GM13976 (cell line): Measurements from ENCODE around the gene EVI5L.

Experiments used
- DNase-seq: peaks from one replicate; pipeline ENCODE4 v3.0.0; 2012; ENCODE audit warnings: low spot score
- CTCF ChIP-seq: IDR thresholded peaks from 2 replicates; pipeline ENCODE4 v1.5.1; 2012; ENCODE audit warnings: borderline replicate concordance, mild to moderate bottlenecking; ENCODE audit not compliant: insufficient read depth; ENCODE audit errors: extremely low read depth, missing control alignments, control extremely low read depth
- in situ Hi-C: fragments of 300-500 bp; cut with MboI; formaldehyde crosslinking; loops from one replicate; pipeline ENCODE4 v1.12.0; 2022; ENCODE audit warnings: low sequenced_read_pairs, mixed read lengths, inconsistent platforms; ENCODE audit not compliant: unreplicated experiment

EVI5L gene

DNA sequence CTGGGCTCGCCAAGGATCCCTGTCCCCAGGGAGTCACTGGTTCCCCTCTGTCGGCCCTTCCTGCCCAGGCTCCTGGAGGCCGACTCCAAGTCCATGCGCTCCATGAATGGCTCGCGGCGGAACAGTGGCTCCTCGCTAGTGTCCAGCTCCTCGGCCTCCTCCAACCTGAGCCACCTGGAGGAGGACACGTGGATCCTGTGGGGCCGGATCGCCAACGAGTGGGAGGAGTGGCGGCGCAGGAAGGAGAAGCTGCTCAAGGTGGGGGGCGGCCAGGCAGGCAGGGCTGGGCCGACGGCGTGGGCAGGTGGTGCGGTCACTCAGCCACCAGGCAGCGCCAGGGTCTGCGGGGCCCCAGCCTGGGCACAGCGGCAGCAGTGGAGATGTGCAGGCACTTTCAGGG lies 17.6 kb downstream of the EVI5L start:
- no peak for DNase-seq
- in situ Hi-C loops, result no loop called here

DNA sequence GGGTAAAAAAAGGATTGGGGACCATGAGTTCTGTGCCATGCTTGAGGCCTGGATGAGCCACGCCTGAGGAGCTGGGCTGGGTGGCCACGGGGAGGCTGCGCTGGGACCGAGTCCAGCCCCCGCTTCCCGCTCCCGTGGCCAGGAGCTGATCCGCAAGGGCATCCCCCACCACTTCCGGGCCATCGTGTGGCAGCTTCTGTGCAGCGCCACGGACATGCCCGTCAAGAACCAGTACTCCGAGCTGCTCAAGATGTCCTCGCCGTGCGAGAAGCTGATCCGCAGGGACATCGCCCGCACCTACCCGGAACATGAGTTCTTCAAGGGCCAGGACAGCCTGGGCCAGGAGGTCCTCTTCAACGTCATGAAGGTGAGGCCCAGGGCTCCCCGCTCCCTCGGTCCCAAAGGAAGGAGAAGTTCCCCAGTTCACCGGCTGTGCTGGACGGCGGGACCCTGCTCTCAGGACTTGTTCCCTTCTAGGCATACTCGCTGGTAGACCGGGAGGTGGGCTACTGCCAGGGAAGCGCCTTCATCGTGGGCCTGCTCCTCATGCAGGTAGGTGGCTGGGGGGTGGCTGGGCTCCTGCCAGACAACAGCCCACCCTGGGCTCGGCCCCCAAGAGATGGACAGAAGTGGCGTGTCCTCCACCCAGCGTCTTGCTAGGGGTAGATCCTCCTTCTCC lies 18.9 kb downstream of the EVI5L start:
- TF ChIP-seq CTCF, result no peak
- no peak for DNase-seq
- in situ Hi-C loops, result no loop called here

More for the DNA sequence above, 17.6 kb downstream of the EVI5L start:
- no peak for TF ChIP-seq CTCF

DNA sequence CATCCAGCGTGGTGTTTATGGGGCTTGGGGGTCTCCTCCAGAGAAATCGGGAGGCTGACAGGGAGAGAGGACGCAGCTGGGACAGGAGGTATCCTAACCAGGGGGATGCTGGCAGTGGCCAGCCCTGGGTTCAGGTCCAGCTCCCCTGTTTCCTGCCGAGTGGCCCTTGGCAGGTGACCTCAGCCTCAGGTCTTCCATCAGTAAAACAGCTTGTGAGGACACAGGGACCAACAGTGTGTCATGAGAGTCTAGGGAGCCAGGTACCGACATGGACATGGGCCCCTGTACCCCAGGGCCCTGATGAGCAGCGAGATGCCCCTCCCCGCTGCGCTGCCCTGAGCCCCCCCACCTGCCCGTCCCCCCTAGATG lies 19.6 kb downstream of the EVI5L start:
- TF ChIP-seq CTCF, result no peak
- in situ Hi-C loops, result no loop called here
- no peak for DNase-seq

- no peak for TF ChIP-seq CTCF
- DNase-seq, result no peak
- in situ Hi-C loops, result no loop called here
Observed at GRCh38 chr19:7850000-7850813, 20.2 kb downstream of the EVI5L start.

- in situ Hi-C loops, result no loop called here
- no peak for TF ChIP-seq CTCF
- no peak for DNase-seq
Observed at GRCh38 chr19:7850945-7851622, 21.1 kb downstream of the EVI5L start.

- in situ Hi-C loops, result no loop called here
- no peak for TF ChIP-seq CTCF
- DNase-seq, result no peak
Observed at GRCh38 chr19:7851623-7852500, 21.8 kb downstream of the EVI5L start.
